IMR-90 (cell line): ENCODE measurements around the gene TAF1D.

ENCODE experiments used
- CTCF ChIP-seq: conservative IDR thresholded peaks from 2 replicates; pipeline ENCODE4 v1.5.1; 2012; ENCODE audit warnings: mild to moderate bottlenecking, low read depth, low read length, improper control_type of control experiment
- ELK1 ChIP-seq: fragments of 150-350 bp; IDR thresholded peaks from 2 replicates; pipeline ENCODE4 v1.6.1; 2016; ENCODE audit warnings: low read depth, mild to moderate bottlenecking, low read length, moderate library complexity, borderline replicate concordance
- FOS ChIP-seq: fragments of 150-350 bp; IDR thresholded peaks from 2 replicates; pipeline ENCODE4 v1.6.1; 2016; ENCODE audit warnings: low read depth, low read length
- MXI1 ChIP-seq: IDR thresholded peaks from 2 replicates; pipeline ENCODE4 v1.6.1; 2012; ENCODE audit warnings: low read depth, mild to moderate bottlenecking, low read length, moderate library complexity, borderline replicate concordance
- POLR2A ChIP-seq: IDR thresholded peaks from 2 replicates; pipeline ENCODE4 v1.6.1; 2012; ENCODE audit warnings: mild to moderate bottlenecking, low read depth, low read length
- RAD21 ChIP-seq: IDR thresholded peaks from 2 replicates; pipeline ENCODE4 v1.6.1; 2012; ENCODE audit warnings: low read length, improper control_type of control experiment
- RCOR1 ChIP-seq: IDR thresholded peaks from 2 replicates; pipeline ENCODE4 v1.6.1; 2012; ENCODE audit warnings: mild to moderate bottlenecking, low read length, improper control_type of control experiment; ENCODE audit not compliant: insufficient replicate concordance
- SMC3 ChIP-seq: fragments of 150-350 bp; IDR thresholded peaks from 2 replicates; pipeline ENCODE4 v1.6.1; 2016; ENCODE audit warnings: low read depth, mild to moderate bottlenecking, antibody characterized with exemption, low read length, moderate library complexity
- USF2 ChIP-seq: fragments of 150-350 bp; IDR thresholded peaks from 2 replicates; pipeline ENCODE4 v1.6.1; 2017; ENCODE audit warnings: mild to moderate bottlenecking, antibody characterized with exemption, low read length, low read depth

- TF ChIP-seq MXI1 (peak; percentile 52; the same call in 1 of the 2 replicates), CTCF (peak; percentile 43), POLR2A (peak; percentile 84; the same call in 1 of the 2 replicates), USF2 (no peak), RAD21 (peak; percentile 4; the same call in 1 of the 2 replicates), ELK1 (0 out of 2 replicates have a peak, but pooled peaks have one; percentile 36), FOS (peak; percentile 44; the same call in 1 of the 2 replicates), RCOR1 (no peak), SMC3 (no peak)
Observed at GRCh38 chr11:93784145-93784934, 43.0 kb upstream of the TAF1D start, which contains the start of gene MED17.
